ENCODE measurements around the gene EVPL. TPM values are rescaled to one million over a fixed set of nuclear protein-coding genes. Genes with fewer than 3 reads are reported as not detected.
A peak's percentile ranks its signal among the peaks of the same experiment; 100 is the strongest.

Gene EVPL
- total and polyA plus RNA-seq, 2 of the 13 experiments (the other 11 are each of a cell fraction or from before 2014, with no cell fraction given) = 2.1 to 8.2 TPM

GRCh38 chr17:76048711-76049110 lies 21.6 kb upstream of the EVPL start:
- Histone ChIP-seq H2AFZ (ENCODE audit: low read length) (no peak overlapping the region), H3K9me3 (ENCODE audit: low read length) (no peaks in the 10 kb centered on the region), H3K4me3 (replicated peaks in 1 of 3; ENCODE audit: insufficient read depth in 1 of 3, low read depth in 2 of 3, low read length in 3 of 3) (no peak overlapping the region), H3K79me2 (ENCODE audit: insufficient read depth, low read length) (no peaks in the 10 kb centered on the region), H3K4me2 (ENCODE audit: low read depth, low read length) (no peak overlapping the region), H4K20me1 (ENCODE audit: insufficient read depth, low read length) (no peaks in the 10 kb centered on the region), H3K27me3 (ENCODE audit: control insufficient read depth in 1 of 2, insufficient read depth in 2 of 2, low read length in 2 of 2) (no peaks in the 10 kb centered on the region), H3K9ac (ENCODE audit: insufficient read depth, low read depth, low read length) (no peak overlapping the region), H3K36me3 (replicated peaks in 1 of 2; ENCODE audit: control insufficient read depth in 1 of 2, insufficient read depth in 2 of 2, low read length in 2 of 2) (peaks cover 59 to 90% of the 10 kb centered on the region in 2 experiments), H3K27ac (ENCODE audit: extremely low read length, insufficient read depth, low read length) (no peak overlapping the region), H3K4me1 (ENCODE audit: insufficient read depth, low read length) (no peaks in the 10 kb centered on the region)
- BruUV-seq (replicated peaks) = no TSS peak
- ATAC-seq (no peak), FAIRE-seq (no peak), DNase-seq (ENCODE audit: low spot score) (no peak)
- intact Hi-C loops (cut with micrococcal nuclease; ENCODE audit: unreplicated experiment) = no loop called here
- WGBS (ENCODE audit: low lambda C conversion rate) = 96% methylated on average over 9 of the region's 9 CpGs
- in situ Hi-C loops (cut with HindIII; ENCODE audit: extremely low pct_ligation_motif_present, low pct_unique_long_range_greater_than_20kb) = no loop called here
- TF ChIP-seq RFX1 (IDR thresholded peaks at IDR 0.05) = peak; percentile 24; the same call in 1 of the 2 replicates
- no peak for TF ChIP-seq ZSCAN21 (CRISPR knock-in tag; IDR thresholded peaks at IDR 0.05; ENCODE audit: borderline replicate concordance)
- TF ChIP-seq RFXANK (CRISPR knock-in tag; IDR thresholded peaks at IDR 0.05) = no peak
- TF ChIP-seq ZNF224 (CRISPR knock-in tag; IDR thresholded peaks at IDR 0.05) = no peak
- ChIA-PET POLR2A (interaction anchor here (0.6 kb wide), 1 partner anchor 437 kb away, joined by 4 read pairs; no protein-coding TSS in a partner anchor), CTCF (ENCODE audit: low intra/inter-chr PET ratio, low total read pairs) (no interaction called here)

GRCh38 chr17:76048025-76048605 lies 21.0 kb upstream of the EVPL start:
- 98% methylated on average over 9 of the region's 9 CpGs for WGBS (ENCODE audit: low lambda C conversion rate)
- TF ChIP-seq ZNF609 (CRISPR knock-in tag; IDR thresholded peaks at IDR 0.05; ENCODE audit: borderline replicate concordance) (no peak), TERF1 (CRISPR knock-in tag; IDR thresholded peaks at IDR 0.05) (no peak), TBX2 (CRISPR knock-in tag; IDR thresholded peaks at IDR 0.05; ENCODE audit: borderline replicate concordance) (no peak), ZBTB1 (CRISPR knock-in tag; IDR thresholded peaks at IDR 0.05; ENCODE audit: borderline replicate concordance) (no peak), HOXA5 (CRISPR knock-in tag; IDR thresholded peaks at IDR 0.05) (no peak), TCF12 (IDR thresholded peaks at IDR 0.05) (no peak), TCF12 (CRISPR knock-in tag; IDR thresholded peaks at IDR 0.05) (no peak), KLF13 (CRISPR knock-in tag; IDR thresholded peaks at IDR 0.05) (no peak), ZNF263 (CRISPR knock-in tag; IDR thresholded peaks at IDR 0.05) (no peak), ZNF251 (CRISPR knock-in tag; IDR thresholded peaks at IDR 0.05) (no peak), SIX4 (CRISPR knock-in tag; IDR thresholded peaks at IDR 0.05) (no peak)

More at GRCh38 chr17:76048025-76048605, 21.0 kb upstream of the EVPL start:
- Histone ChIP-seq H3K27ac (ENCODE audit: extremely low read length, insufficient read depth, low read length) (no peak overlapping the region), H3K4me2 (ENCODE audit: low read depth, low read length) (no peak overlapping the region), H3K4me1 (ENCODE audit: insufficient read depth, low read length) (no peaks in the 10 kb centered on the region), H3K36me3 (replicated peaks in 1 of 2; ENCODE audit: control insufficient read depth in 1 of 2, insufficient read depth in 2 of 2, low read length in 2 of 2) (peaks cover 59 to 90% of the 10 kb centered on the region in 2 experiments), H3K27me3 (ENCODE audit: control insufficient read depth in 1 of 2, insufficient read depth in 2 of 2, low read length in 2 of 2) (no peaks in the 10 kb centered on the region), H3K9me3 (ENCODE audit: low read length) (no peaks in the 10 kb centered on the region), H2AFZ (ENCODE audit: low read length) (no peak overlapping the region), H4K20me1 (ENCODE audit: insufficient read depth, low read length) (no peaks in the 10 kb centered on the region), H3K79me2 (ENCODE audit: insufficient read depth, low read length) (no peaks in the 10 kb centered on the region), H3K9ac (ENCODE audit: insufficient read depth, low read depth, low read length) (no peak overlapping the region), H3K4me3 (replicated peaks in 1 of 3; ENCODE audit: insufficient read depth in 1 of 3, low read depth in 2 of 3, low read length in 3 of 3) (no peak overlapping the region)
- intact Hi-C loops (cut with micrococcal nuclease; ENCODE audit: unreplicated experiment) (no loop called here), in situ Hi-C loops (cut with HindIII; ENCODE audit: extremely low pct_ligation_motif_present, low pct_unique_long_range_greater_than_20kb) (no loop called here)
- DNase-seq (ENCODE audit: low spot score) (no peak), ATAC-seq (no peak), FAIRE-seq (no peak)
- POLR2A ChIA-PET = no interaction called here
- CTCF ChIA-PET (ENCODE audit: low intra/inter-chr PET ratio, low total read pairs) = no interaction called here
- BruUV-seq (replicated peaks) = no TSS peak

Measured in HepG2 (cell line).